HG03439 (cell line): ENCODE data around the gene TP73.

Experiments
- ATAC-seq: cut with Tn5 transposase; IDR thresholded peaks from one replicate; pipeline ENCODE4 v1.9.1; 2021; ENCODE audit warnings: mild to moderate bottlenecking, moderate library complexity; ENCODE audit not compliant: unreplicated experiment

TP73 gene

DNA sequence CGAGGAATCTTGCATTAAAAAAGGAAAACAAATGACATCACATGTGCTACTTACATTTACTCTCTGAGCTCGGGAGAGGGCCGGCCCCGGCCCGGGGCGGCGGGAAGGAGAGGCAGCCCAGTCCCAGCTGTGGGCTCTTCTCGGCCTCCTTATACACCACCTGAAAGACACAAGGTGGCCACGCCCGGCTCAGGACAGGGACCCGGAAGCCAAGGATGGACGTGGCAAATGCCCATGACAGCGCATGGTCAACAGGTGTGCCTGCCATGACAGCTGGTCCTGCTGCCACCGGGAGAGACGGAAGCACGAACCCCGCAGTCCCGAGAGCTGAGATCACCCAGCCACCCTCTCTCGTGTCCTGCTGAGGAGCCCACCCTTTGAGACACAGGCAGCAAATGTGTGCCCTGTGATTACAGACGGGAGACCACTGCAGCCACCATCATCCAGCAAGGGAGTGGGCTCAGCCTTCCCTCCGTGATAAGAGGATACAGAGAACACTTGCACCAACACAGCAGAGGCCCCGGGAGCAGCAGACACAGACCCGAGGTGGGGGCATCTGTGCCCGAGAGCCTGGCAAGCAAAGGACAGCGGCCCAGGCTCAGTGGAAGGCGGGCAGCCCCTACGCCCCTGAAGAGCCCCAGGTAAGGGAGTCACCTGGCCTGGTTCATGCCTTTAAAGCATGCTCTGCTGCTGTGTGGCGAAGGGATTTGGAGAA is 18.8 kb upstream of the TP73 start:
- ATAC-seq = no peak

DNA sequence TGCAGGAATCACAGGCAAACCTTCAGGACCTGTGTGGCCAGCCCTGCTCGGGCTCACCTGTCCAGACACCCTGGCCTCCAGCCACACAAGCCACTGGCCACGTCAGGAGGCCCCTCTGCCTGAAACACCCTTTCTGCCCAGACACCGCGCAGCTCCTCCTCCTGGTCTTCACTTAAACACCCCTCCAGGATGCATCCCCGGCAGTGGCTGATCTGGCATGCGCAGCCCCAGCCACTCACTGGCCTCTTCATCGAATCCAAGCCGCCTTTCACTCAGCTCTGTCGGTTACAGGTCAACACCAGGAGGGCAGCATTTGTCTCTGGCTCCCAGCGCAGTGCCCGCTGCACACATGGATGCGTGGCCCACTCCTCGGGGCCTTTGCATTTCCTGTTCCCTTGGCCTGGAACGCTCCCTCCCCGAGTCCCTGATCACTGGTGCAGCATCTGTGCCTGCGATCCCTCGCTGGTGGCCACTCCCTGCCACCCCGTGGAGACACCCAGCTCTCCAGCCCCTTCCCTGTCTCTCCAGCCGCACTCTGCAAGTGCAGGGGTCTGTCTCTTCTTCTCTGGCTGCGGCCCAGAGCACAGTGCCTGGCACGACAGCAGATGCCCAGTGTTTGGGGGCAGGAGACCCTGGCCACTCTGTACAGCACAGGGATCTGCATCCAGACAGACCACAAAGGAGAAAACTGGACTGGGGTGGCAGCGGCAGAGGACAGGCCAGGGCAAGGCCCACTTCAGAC is 18.1 kb upstream of the TP73 start:
- no peak for ATAC-seq

DNA sequence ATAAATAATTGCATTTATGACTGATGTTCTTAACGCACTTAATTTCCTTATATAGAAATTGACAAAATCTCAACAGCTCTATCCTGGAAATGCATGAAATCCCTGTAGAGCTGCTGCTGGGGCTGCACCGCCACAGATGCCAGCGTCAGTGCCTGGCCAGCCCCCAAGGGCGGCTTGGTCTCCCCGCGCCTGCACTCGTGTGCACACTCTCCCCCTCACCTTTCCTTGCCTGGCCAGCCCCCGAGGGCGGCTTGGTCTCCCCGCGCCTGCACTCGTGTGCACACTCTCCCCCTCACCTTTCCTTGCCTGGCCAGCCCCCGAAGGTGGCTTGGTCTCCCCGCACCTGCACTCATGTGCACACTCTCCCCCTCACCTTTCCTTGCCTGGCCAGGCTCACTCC is 16.2 kb upstream of the TP73 start:
- ATAC-seq = no peak

DNA sequence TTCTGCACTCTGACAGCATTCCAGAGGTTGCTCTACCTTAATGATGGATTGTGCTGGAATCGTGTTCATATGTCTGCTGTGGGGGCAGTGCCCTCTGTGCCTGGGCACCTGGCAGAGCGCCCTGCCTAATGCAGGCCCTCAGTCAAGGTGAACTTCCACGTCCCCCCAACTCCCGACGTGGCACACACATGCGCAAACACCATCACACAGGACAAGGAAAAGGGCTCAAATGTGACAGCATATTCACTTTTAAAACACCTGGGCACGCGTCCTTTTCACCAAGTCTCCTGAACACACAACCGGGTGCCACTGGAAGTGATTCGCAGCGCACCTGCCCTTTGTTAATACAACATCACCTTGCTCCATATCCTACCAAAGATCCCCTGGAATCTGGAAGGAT is 15.8 kb upstream of the TP73 start:
- no peak for ATAC-seq

DNA sequence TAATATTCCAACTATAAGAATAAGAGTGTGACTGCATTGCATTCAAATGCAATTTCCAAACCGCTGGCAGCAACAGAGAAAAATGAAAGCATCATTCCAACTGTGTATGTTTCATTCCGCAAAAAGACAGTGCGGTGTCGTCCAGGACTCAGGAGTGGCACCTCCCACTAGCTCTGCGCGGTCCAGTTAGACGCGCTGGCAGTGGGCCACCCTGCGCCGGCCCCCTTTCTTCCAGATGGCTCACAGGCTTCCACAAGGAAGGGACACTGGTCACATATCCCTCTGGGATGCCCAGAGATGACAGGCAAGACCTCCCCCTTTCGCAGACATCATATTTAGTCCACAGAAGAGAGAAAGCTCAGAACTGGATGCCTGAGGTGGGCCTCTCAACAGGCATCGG is 14.3 kb upstream of the TP73 start:
- no peak for ATAC-seq

DNA sequence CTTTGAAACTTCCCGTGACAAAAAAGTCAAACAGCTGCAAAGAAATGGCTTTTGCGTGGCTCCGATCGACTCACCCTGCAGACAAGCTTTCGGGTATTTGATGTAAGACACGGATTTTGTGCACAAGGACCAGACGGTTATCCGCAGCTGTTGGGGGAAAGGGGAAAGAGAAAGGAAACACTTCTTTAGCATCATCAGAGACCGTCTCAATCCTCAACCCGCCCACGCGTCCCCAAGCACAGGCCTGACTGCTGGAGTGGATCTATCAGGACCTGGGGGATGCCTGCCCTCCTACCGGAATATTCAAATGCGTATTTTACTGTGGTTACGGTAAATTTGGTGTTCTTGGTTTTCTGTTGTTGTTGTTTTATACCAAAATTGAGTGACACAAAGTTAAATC is 13.6 kb upstream of the TP73 start:
- ATAC-seq = no peak

DNA sequence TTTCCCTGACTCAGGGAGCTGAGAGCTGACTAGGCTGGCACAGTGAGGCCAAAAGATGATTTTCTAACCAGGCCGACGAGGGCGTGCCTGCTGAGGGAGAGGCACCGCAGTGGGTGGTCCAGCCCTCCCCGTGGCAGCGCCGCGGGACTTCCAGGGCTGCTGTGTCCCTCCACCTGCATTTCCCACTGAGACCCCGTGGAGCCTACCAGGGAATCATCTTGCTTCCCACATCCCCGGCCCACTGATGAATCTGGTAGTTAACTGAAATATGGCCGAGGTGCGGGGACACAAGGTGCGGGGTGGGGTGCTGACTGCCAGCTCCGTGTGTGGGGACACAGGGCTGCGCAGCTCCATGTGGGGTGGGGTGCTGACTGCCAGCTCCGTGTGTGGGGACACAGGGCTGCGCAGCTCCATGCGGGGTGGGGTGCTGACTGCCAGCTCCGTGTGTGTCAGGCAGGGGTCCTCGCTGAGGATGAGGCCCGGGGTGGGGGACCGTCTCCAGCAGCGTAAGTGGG is 12.9 kb upstream of the TP73 start:
- no peak for ATAC-seq

DNA sequence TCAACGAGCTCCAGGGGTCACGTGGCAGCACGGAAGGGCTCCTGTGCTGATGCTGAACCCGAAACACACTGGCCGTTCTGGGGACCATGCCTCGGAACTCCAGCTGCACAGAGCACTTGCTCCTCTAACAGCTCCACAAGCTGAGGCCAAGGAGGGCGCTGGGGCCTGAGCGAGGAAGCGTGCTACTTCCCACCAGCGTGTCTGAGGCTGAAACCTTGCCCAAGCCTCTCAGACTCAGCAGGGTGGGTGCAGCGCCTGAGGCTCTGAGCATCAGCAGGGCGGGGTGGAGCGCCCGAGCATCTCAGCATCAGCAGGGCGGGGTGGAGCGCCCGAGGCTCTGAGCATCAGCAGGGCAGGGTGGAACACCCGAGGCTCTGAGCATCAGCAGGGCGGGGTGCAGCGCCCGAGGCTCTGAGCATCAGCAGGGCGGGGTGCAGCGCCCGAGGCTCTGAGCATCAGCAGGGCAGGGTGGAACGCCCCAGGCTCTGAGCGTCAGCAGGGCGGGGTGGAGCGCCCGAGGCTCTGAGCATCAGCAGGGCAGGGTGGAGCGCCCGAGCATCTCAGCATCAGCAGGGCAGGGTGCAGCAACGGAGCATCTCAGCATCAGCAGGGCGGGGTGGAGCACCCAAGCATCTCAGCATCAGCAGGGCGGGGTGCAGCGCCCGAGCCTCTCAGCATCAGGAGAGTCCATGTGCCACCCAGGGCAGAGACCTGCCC is 12.0 kb upstream of the TP73 start:
- no peak for ATAC-seq

DNA sequence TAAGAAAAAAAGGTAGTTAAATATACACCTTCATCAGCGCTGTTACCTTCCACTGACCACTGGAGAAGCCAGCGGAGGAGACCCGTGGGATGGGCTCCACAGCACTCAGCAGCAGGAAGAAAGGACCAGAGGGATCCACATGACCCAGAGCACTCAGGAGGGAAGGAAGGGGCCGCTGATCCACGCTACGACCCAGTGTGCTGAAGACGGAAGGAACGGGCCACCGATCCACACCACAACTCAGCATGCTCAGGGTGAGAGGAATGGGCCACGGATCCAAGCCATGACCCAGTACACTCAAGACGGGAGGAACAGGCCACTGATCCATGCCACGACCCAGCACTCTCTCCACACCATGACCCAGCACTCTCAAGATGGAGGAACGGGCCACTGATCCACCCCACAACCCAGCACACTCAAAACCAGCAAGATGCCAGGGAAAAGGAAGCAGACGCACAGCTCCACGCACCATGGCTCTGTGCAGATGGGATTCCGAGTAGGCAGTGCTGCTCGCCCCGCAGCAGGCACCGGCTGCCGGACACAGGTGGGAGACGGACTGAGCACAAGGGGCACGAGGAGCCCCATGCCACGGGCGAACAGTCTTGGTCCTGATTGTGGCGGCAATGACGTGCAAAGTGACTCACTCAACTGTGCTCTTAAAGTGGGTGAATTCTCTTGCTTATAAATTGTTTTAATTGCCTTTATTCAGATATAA is 11.1 kb upstream of the TP73 start:
- ATAC-seq = no peak

DNA sequence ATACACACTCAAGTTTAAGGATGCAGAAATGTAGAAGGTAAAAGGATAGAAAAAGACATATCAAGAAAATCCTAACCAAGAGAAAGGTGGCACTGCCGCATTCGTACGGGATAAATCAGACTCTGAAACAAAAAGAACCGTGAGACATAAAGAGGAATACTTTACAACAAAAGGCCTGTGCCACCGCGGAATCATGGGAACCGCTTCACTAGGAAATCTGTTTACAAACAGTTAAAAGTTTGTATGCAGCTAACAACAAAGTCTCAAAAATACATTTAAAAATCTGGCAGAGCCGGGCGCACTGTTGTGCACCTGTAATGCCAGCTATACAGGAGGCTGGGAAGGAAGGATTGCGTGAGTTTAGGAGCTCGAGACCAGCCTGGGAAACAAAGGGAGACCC is 10.5 kb upstream of the TP73 start:
- no peak for ATAC-seq

DNA sequence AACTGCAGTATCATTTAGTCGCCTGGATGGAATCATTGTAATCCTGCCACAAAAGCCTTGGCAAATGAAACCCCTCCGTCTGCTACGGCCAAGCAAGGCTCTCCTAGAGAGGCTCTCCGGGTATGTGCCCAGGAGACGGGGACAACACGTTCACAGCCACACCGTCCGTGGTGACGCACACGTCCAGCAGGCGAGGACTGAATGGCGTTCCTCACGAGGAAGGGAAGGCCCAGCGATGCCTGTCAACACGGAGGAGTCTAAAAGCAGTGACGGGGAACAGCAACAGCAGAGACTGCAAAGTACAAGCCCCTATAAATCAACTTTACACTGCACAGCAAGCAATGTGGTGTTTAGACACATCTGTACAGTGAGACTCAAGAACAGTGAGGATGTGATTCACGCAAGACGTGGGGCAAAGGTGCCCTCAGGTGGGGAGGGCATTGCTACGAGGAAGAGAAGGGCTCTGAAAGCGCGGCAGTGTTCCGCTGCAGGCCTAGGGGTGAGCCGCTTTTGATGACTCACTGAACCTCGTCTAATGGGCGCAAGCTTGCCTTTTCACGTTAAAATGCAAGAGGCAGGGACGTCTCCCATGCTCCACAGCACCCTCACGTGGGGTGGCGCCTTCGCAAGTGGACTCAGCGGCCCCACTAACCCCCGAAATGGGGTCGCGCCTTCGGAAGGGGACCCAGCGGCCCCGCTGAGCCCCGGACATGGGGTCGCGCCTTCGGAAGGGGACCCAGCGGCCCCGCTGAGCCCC is 9.2 kb upstream of the TP73 start:
- ATAC-seq = no peak

DNA sequence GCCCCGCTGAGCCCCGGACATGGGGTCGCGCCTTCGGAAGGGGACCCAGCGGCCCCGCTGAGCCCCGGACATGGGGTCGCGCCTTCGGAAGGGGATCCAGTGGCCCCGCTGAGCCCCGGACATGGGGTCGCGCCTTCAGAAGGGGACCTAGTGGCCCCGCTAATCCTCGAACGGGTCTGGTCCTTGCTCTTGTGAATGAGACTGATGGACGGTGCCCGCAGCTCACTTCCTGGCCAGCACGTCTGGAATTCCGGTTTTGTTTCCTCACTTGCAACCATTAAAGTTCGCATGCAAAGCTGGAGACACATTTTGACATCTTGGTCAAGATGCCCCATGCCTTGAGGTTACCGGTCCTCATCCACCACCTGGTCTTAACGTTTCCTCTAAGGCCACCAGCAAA is 8.0 kb upstream of the TP73 start:
- no peak for ATAC-seq

DNA sequence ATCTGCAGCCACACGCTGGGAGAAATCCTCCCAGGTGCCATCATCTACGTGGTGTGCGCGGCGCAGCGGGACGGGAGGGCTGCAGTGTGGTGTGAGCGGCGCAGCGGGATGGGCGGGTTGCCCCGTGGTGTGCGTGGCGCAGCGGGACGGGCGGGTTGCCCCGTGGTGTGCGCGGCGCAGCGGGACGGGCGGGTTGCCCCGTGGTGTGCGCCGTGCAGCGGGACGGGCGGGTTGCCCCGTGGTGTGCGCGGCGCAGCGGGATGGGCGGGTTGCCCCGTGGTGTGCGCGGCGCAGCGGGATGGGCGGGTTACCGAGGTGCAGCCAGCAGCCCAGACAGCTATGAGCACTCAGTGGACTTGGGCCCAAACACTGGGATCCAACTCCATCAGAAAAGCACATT is 7.1 kb upstream of the TP73 start:
- ATAC-seq = no peak

DNA sequence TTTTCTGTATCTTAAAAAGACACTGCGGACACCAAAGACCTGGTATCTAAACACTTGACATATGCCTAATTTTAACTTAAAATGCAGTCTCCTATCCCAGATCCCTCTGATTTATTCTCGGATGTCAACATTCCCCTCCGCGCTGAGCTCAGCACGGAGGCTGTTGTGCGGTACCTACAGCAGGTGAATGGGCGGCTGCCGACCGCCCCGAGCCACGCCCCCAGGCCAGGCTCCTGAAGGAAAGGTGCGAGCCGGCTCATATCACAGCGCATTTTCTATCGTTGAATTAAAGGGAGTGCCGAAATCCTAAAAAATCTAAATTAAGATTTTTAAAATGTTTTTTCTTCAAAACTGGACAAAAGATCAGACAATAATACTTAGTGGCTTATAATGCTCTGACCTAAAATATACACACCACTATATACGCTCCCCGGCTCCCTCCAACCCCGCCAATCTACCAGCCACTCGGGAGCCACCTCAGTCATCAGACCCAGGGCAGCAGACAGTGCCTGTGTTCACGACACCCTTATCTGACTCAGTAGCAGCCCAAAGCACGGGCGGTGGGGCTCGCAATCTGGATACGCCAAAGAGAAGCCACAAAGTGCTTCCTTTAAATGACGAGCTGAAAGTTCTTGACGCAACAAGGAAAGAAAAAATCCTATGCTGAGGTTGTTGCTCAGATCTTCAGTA is 6.5 kb upstream of the TP73 start:
- no peak for ATAC-seq

DNA sequence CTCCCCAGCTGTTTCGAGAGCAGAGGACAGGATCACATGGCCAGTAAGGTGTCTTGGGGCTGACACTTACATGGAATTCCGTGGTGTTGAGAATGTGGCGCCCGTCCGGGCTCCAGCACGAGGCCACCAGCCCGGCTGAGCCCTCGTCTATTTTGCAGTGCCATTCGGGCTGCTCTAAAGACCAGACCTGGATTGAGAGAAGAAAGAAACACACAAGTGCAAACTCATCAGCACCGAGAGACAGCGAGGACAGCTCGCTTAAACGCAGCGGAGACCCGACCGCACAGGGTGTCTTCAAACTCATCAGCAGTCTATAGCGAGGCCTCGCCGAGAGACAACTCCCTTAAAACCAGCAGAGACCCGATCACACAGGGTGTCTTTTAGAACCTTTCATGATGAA is 5.7 kb upstream of the TP73 start:
- ATAC-seq = no peak

DNA sequence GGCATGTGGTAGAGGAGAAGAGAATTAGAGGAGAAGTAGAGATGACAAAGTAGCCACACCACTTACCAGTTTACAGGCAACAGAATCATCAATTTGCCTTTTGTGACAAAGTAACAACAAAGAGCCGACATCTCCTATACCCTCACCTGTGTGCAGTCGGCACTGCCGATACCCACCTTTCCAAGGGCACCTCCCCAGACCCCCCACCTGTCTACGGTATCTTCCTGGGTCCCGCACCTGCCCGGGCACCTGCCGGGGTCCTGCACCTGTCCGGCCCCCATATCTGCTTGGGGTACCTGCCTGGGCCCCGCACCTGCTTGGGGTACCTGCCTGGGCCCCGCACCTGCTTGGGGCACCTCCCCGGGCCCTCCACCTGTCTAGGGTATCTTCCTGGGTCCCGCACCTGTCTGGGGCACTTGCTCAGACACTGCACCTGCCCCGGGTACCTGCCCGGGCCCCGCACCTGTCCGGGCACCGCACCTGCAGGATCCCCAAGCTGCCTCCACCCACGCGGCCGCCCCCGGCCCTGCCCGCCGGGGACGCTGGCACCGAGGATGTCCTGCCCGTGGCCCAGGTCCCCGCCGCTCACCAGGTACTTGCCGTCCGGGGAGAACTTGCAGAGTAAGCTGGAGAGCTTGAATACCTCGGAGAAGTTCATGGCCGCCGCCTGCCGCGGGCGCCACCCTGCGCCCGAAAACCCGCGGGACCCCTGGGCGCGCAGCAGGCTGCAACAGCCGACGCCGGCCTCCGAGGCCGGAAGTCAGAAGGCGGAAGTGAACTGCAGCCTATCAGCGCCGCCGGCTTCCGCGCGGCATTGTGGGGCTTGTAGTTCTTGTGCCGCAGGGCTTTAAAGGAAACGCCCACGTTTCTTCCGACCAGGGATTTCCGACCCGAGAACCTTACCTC is 2.7 kb upstream of the TP73 start, which contains the start of gene WRAP73:
Gene WRAP73 (minus strand): TSS at position 762 of the 906 bp plus-strand sequence. CDS start 104 bp downstream, at position 658.
- peak; percentile 56 for ATAC-seq

DNA sequence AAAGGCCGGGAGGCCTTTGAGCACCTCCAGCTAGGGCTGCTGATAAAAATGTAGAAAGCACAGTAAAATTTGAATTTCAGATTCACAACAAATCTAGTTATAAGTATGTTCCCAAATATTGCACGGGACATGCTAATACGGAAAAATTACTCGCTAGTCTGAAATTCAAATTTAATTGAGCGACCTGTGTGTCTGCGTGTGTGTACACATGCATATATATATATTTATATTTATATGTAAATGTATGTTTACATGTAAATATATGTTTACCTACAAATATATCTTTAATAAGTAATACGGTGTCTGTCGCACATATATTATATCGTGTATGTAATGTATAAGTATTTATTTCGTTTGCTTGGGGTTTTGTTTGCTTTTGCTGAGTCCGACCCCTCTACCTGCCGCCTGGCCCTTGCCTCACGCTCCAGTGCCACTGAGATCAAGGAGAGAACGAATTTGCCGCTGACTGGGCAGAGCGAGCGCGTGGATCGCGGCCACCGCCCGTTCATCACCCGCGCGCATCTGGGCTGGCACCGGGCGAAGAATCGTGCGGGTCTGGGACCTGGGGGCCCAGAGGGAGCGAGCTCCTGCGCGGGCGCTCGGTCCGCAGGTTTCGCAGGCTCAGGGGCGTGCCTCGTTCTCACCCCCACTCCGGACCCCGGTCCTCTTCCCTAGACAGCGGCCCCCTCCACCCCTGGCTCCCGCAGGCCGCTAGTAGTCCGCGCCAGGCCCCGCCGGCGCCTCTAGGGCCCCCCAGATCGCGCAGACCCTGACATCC is 1.9 kb upstream of the TP73 start:
- ATAC-seq = no peak
